Frontal cortex (tissue), 4 donors: ENCODE measurements around the gene GLOD5. TPM values are rescaled to one million over a fixed set of nuclear protein-coding genes. Genes with fewer than 3 reads are reported as not detected.

Source experiments
- DNase-seq, 2 donors: peaks; one replicate each; pipeline ENCODE4 v3.0.0; 2012; ENCODE audit warnings: low spot score in 2 of 2
- FAIRE-seq: peaks from 2 replicates; lab custom pipeline; 2012; peaks lifted over from hg19 to GRCh38; lab: Jason Lieb, UNC
- total RNA-seq: library from RNA; depleted of rRNA; stranded (reverse); fragments of >200 nt; gene quantifications from one replicate; pipeline ENCODE4 v1.2.3, GENCODE V29; 2014
- donor health status: control.
- donor health status: control.
- donor health status: control.

The GLOD5 gene
- total RNA-seq, result not detected

- DNase-seq, result no peak
- FAIRE-seq, result no peak
These were observed at the start of gene GLOD5 for GRCh38 chrX:48761674-48762471. Gene GLOD5 (plus strand): TSS chrX:48761747. CDS start chrX:48761791, 44 bp downstream.

GRCh38 chrX:48711929-48712505, 49.5 kb upstream of the GLOD5 start:
- no peak for FAIRE-seq
- no peak for DNase-seq

- no peak for DNase-seq
- no peak for FAIRE-seq
These were observed 47.7 kb upstream of the GLOD5 start for GRCh38 chrX:48713847-48714246.

GRCh38 chrX:48714573-48714972, 47.0 kb upstream of the GLOD5 start:
- no peak for FAIRE-seq

GRCh38 chrX:48715072-48715471, 46.5 kb upstream of the GLOD5 start:
- FAIRE-seq (no peak), DNase-seq (no peak)

More at GRCh38 chrX:48714573-48714972, 47.0 kb upstream of the GLOD5 start:
- no peak for DNase-seq

GRCh38 chrX:48715876-48716502, 45.6 kb upstream of the GLOD5 start:
- DNase-seq (no peak), FAIRE-seq (no peak)

GRCh38 chrX:48719958-48720357, 41.6 kb upstream of the GLOD5 start:
- no peak for FAIRE-seq
- DNase-seq, result no peak

- FAIRE-seq (no peak), DNase-seq (no peak)
These were observed 40.8 kb upstream of the GLOD5 start for GRCh38 chrX:48720577-48721250.

GRCh38 chrX:48721916-48722315, 39.6 kb upstream of the GLOD5 start:
- DNase-seq, result no peak
- FAIRE-seq, result no peak

GRCh38 chrX:48726596-48726995, 35.0 kb upstream of the GLOD5 start:
- DNase-seq (no peak), FAIRE-seq (no peak)

- DNase-seq, result no peak
- no peak for FAIRE-seq
These were observed 32.9 kb upstream of the GLOD5 start for GRCh38 chrX:48728653-48729052.

- DNase-seq, result no peak
- no peak for FAIRE-seq
These were observed 25.2 kb upstream of the GLOD5 start for GRCh38 chrX:48736303-48736702.

GRCh38 chrX:48736878-48737212, 24.7 kb upstream of the GLOD5 start:
- DNase-seq (no peak), FAIRE-seq (no peak)

GRCh38 chrX:48737213-48737938, 24.2 kb upstream of the GLOD5 start:
- no peak for FAIRE-seq

GRCh38 chrX:48737940-48738339, 23.6 kb upstream of the GLOD5 start:
- DNase-seq, result no peak
- no peak for FAIRE-seq

More at GRCh38 chrX:48737213-48737938, 24.2 kb upstream of the GLOD5 start:
- DNase-seq, result peak; percentile 66 to 79

- DNase-seq, result no peak
- FAIRE-seq, result no peak
These were observed 19.7 kb upstream of the GLOD5 start for GRCh38 chrX:48741834-48742233.

GRCh38 chrX:48745222-48745621, 16.3 kb upstream of the GLOD5 start:
- DNase-seq (no peak), FAIRE-seq (no peak)

- DNase-seq, result no peak
These were observed 14.0 kb upstream of the GLOD5 start for GRCh38 chrX:48747415-48748016.

GRCh38 chrX:48749182-48749581, 12.4 kb upstream of the GLOD5 start:
- FAIRE-seq, result no peak
- DNase-seq, result no peak

More at GRCh38 chrX:48747415-48748016, 14.0 kb upstream of the GLOD5 start:
- FAIRE-seq, result no peak

- no peak for DNase-seq
- FAIRE-seq, result no peak
These were observed 10.2 kb upstream of the GLOD5 start for GRCh38 chrX:48751343-48751742.
